OCI-M1 (cell line): Measurements from ENCODE around the gene ZC3H14.

Experiments used
- DNase-seq: peaks from one replicate; lab custom pipeline; 2025; lab: John Stamatoyannopoulos, UW

ZC3H14 gene

GRCh38 chr14:88551980-88552431 is 10.8 kb upstream of the ZC3H14 start:
- no peak for DNase-seq

GRCh38 chr14:88552876-88553275 is 10.0 kb upstream of the ZC3H14 start:
- no peak for DNase-seq

GRCh38 chr14:88553886-88554456 is 8.9 kb upstream of the ZC3H14 start:
- no peak for DNase-seq

GRCh38 chr14:88554457-88555286 is 8.2 kb upstream of the ZC3H14 start, which contains the start of gene PTPN21:
Gene PTPN21 (minus strand): TSS chr14:88555007. CDS start chr14:88550417, 4,590 bp downstream.
- DNase-seq: no peak

GRCh38 chr14:88556581-88556980 is 6.3 kb upstream of the ZC3H14 start:
- DNase-seq: no peak

- peak; percentile 42 for DNase-seq
These were observed 3.0 kb upstream of the ZC3H14 start for GRCh38 chr14:88559852-88560251.

- DNase-seq: no peak
These were observed 356 bp upstream of the ZC3H14 start for GRCh38 chr14:88562532-88562830.

- no peak for DNase-seq
These were observed 1.0 kb downstream of the ZC3H14 start for GRCh38 chr14:88563845-88564244.

GRCh38 chr14:88565427-88565826 is 2.6 kb downstream of the ZC3H14 start:
- no peak for DNase-seq

GRCh38 chr14:88568196-88568595 is 5.4 kb downstream of the ZC3H14 start:
- no peak for DNase-seq

- DNase-seq: no peak
These were observed 9.3 kb downstream of the ZC3H14 start for GRCh38 chr14:88572117-88572516.

- DNase-seq: no peak
These were observed 13.4 kb downstream of the ZC3H14 start for GRCh38 chr14:88576222-88576621.

- no peak for DNase-seq
These were observed 21.6 kb downstream of the ZC3H14 start for GRCh38 chr14:88584451-88584850.

GRCh38 chr14:88588081-88588480 is 25.2 kb downstream of the ZC3H14 start:
- DNase-seq: no peak

- no peak for DNase-seq
These were observed 27.3 kb downstream of the ZC3H14 start for GRCh38 chr14:88590173-88590572.

GRCh38 chr14:88592031-88592430 is 29.2 kb downstream of the ZC3H14 start:
- DNase-seq: no peak

GRCh38 chr14:88597038-88597437 is 34.2 kb downstream of the ZC3H14 start:
- DNase-seq: no peak

- no peak for DNase-seq
These were observed 34.8 kb downstream of the ZC3H14 start for GRCh38 chr14:88597601-88598000.

GRCh38 chr14:88598097-88598675 is 35.3 kb downstream of the ZC3H14 start:
- no peak for DNase-seq

- no peak for DNase-seq
These were observed 36.5 kb downstream of the ZC3H14 start for GRCh38 chr14:88599326-88599725.

GRCh38 chr14:88599761-88600439 is 37.1 kb downstream of the ZC3H14 start:
- no peak for DNase-seq

- no peak for DNase-seq
These were observed 41.4 kb downstream of the ZC3H14 start for GRCh38 chr14:88604212-88604611.

- no peak for DNase-seq
These were observed 42.8 kb downstream of the ZC3H14 start for GRCh38 chr14:88605594-88605993.
